Uterus (tissue), 2 donors: ENCODE measurements around the gene FSIP1.

Experiments
- CTCF ChIP-seq, 4 experiments: fragments of 200-600 bp in 2 of 4; fragments of 450-650 bp in 2 of 4; sonication (generic) in 2 of 4; IDR thresholded peaks; one replicate each; pipeline ENCODE4 v1.5.1; 2016 to 2019; ENCODE audit warnings: antibody characterized with exemption in 4 of 4, mild to moderate bottlenecking in 2 of 4, moderate library complexity in 1 of 4
- POLR2A ChIP-seq, 2 donors: fragments of 450-650 bp; IDR thresholded peaks; one replicate each; pipeline ENCODE4 v1.6.1; 2016; ENCODE audit warnings: antibody characterized with exemption in 2 of 2, mild to moderate bottlenecking in 1 of 2, moderate library complexity in 1 of 2

- no peak for TF ChIP-seq CTCF (IDR thresholded peaks at IDR 0.05)
- no peak for TF ChIP-seq POLR2A (IDR thresholded peaks at IDR 0.05)
These were observed 16.9 kb upstream of the FSIP1 start for GRCh38 chr15:39799552-39800011.
